RWPE1 (cell line): Measurements from ENCODE around the gene NIPBL.
"Not testable (repeated sequence)": the region's sequence is repeated elsewhere in the genome, so short reads cannot be mapped to it uniquely, and the experiment has no call there.

Experiments
- CTCF ChIA-PET: fragments of 350-600 bp; sonication (Branson Sonifier 250); formaldehyde crosslinking; extraction: SDS; loops from one replicate; lab custom pipeline; 2021; lab: Yijun Ruan, JAX
- POLR2A ChIA-PET: fragments of 400-600 bp; formaldehyde crosslinking; extraction: SDS; loops from one replicate; lab custom pipeline; 2020; ENCODE audit warnings: antibody characterized with exemption; ENCODE audit not compliant: low non-redundant PET; lab: Yijun Ruan, JAX
- DNase-seq: peaks from one replicate; pipeline ENCODE4 v3.0.0; 2012; ENCODE audit warnings: low spot score
- H3K27ac ChIP-seq: fragments of 450-650 bp; 2 replicates; pipeline ENCODE4 v1.5.1; 2017
- CTCF ChIP-seq: fragments of 450-650 bp; conservative IDR thresholded peaks from 2 replicates; pipeline ENCODE4 v1.5.1; 2017; ENCODE audit warnings: low read depth, mild to moderate bottlenecking

The NIPBL gene

DNA sequence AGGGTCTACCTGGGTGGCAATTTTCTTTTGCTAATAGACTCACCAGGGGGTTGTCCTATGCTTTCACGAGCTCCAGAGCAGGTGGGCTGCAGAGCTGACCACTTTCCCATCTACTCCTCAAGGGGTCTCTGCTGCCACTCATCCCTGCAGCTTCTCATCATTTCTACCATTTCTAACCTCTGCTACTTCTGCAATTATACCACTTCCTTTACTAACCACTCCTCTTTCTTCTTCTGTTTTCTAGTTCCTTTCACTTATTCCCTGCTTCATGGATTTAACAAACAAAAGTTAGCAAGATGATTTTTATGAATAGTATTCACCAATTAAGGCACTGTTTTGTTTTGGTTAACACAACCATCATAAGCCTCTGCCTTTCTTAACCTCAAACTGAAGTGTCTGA, 34.5 kb upstream of the NIPBL start:
- H3K27ac ChIP-seq = no peak overlapping the region
- no peak for DNase-seq
- ChIA-PET POLR2A (no interaction called here), CTCF (interaction anchor here (0.7 kb wide), 2 partner anchors 13 to 29 kb away, joined by 3 read pairs; no protein-coding TSS in a partner anchor)
- TF ChIP-seq CTCF = no peak

DNA sequence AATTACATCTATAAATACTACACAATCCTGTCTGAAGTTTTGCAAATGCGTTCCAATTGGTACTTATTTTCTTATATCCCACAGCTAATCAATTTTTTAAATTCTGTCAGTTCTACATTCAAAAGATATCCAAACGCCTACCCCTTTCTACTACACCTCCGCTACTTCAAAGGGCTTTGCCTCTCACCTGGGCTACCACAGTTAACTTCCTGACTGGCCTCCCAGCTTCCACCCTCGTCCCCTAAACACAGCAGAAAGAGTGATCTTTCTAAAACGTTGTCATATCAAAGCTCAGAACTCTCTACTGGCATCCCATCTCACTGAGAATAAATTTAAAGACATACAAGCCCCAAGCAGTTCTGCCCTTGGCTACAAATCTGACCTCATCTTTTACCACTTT, 32.3 kb upstream of the NIPBL start:
- ChIA-PET CTCF (no interaction called here), POLR2A (no interaction called here)
- no peak overlapping the region for H3K27ac ChIP-seq
- no peak for TF ChIP-seq CTCF
- no peak for DNase-seq

DNA sequence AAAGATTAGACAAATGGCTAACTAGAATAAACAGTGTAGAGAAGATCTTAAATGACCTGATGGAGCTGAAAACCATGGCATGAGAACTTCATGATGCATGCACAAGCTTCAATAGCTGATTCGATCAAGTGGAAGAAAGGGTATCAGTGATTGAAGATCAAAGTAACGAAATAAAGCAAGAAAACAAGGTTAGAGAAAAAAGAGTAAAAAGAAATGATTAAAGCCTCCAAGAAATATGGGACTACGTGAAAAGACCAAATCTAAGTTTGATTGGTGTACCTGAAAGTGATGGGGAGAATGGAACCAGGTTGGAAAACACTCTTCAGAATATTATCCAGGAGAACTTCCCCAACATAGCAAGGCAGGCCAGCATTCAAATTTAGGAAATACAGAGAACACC, 28.0 kb upstream of the NIPBL start:
- CTCF ChIA-PET, H3K27ac ChIP-seq, POLR2A ChIA-PET, DNase-seq: not testable (repeated sequence)

DNA sequence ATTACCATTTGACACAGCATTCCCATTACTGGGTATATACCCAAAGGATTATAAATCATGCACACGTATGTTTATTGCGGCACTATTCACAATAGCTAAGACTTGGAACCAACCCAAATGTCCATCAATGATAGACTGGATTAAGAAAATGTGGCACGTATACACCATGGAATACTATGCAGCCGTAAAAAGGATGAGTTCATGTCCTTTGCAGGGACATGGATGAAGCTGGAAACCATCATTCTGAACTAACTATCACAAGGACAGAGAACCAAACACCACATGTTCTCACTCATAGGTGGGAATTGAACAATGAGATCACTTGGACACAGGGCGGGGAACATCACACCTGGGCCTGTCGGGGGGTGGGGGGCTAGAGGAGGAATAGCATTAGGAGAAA, 23.7 kb upstream of the NIPBL start:
- H3K27ac ChIP-seq, POLR2A ChIA-PET, DNase-seq, CTCF ChIA-PET: not testable (repeated sequence)

GRCh38 chr5:36854402-36855140, 22.0 kb upstream of the NIPBL start:
- ChIA-PET CTCF (interaction anchor here (0.7 kb wide), 1 partner anchor 47 kb away, joined by 4 read pairs; no protein-coding TSS in a partner anchor), POLR2A (no interaction called here)
- H3K27ac ChIP-seq = no peak overlapping the region
- DNase-seq = no peak
- TF ChIP-seq CTCF = no peak

- H3K27ac ChIP-seq = no peak overlapping the region
- CTCF ChIA-PET = interaction anchor here (0.7 kb wide), 1 partner anchor 47 kb away, joined by 4 read pairs; no protein-coding TSS in a partner anchor
Measured at GRCh38 chr5:36855141-36855495, 21.5 kb upstream of the NIPBL start.

DNA sequence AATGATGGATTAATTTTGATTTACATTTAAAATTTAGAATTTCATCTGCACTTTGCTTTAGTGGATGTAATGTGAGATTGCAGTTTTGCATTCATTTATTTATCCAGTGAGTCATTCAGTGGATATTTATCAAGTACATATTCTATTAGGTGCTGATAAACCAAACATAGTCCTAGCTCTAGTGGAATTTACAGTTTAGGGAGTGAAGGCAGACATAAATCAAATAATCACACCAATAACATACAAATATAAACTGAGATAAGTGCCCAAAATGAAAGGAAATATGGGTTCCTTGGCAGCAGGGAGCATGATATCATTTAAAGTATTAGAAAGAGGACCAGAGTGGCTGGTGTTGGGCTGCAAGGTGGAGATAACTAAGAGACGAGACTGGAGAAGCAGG, 14.7 kb upstream of the NIPBL start:
- no peak for TF ChIP-seq CTCF
- DNase-seq = no peak
- POLR2A ChIA-PET = no interaction called here
- CTCF ChIA-PET = interaction anchor here (0.6 kb wide), 1 partner anchor 402 kb away, joined by 7 read pairs; no protein-coding TSS in a partner anchor
- no peak overlapping the region for H3K27ac ChIP-seq

More at GRCh38 chr5:36855141-36855495, 21.5 kb upstream of the NIPBL start:
- POLR2A ChIA-PET = no interaction called here
- no peak for TF ChIP-seq CTCF
- DNase-seq = no peak
